ENCODE data around the gene VEPH1. TPM values are rescaled to one million over a fixed set of nuclear protein-coding genes. Genes with fewer than 3 reads are reported as not detected.
A peak's percentile ranks its signal among the peaks of the same experiment; 100 is the strongest.
"Not testable (repeated sequence)": the region's sequence is repeated elsewhere in the genome, so short reads cannot be mapped to it uniquely, and the experiment has no call there.

Gene VEPH1
- total RNA-seq, 1 experiment from 2014 or later = 7.7 TPM

DNA sequence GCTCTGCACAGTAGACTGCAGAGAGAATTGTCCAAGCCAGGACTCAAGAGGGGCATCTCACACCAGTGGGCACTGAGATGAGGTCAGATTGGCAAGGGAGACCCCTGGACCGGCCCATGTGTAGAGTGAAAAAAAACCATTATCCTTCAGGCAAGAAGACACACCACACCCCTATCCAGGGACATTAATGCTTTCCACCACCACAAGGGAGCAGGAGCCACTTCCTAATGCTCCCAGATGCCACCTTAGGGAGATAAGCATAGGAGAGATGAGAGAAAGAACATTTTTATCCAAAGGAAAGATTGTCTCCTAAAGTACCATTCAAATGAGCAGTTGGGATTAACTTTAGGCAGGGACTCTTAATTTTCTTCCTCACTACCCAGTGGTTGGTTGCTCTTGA lies 176.2 kb downstream of the VEPH1 start:
- no peak overlapping the region for H2BK12ac ChIP-seq (ENCODE audit: insufficient read length, low read depth, low read length)
- H3K14ac ChIP-seq (ENCODE audit: insufficient read depth, low read length) = no peak overlapping the region
- no peak overlapping the region for H2BK5ac ChIP-seq (ENCODE audit: insufficient read length, low read length)
- no peaks in the 10 kb centered on the region for H3K4me1 ChIP-seq (ENCODE audit: insufficient read depth, low read length)
- H3K79me1 ChIP-seq (ENCODE audit: insufficient read depth, low read depth, low read length, poor library complexity, severe bottlenecking) = no peaks in the 10 kb centered on the region
- no peaks in the 10 kb centered on the region; a peak in 1 of 7 replicates for H3K36me3 Mint-ChIP-seq (ENCODE audit: insufficient read depth in 1 of 3, low read depth in 3 of 3)
- no peaks in the 10 kb centered on the region for H3K23me2 ChIP-seq (ENCODE audit: insufficient read length, low read depth, low read length, poor library complexity, severe bottlenecking)
- H3K4me1 Mint-ChIP-seq = peaks cover 0 to 1% of the 10 kb centered on the region in 2 experiments; a peak in 2 of 4 replicates
- H2AFZ ChIP-seq (ENCODE audit: low read length) = no peak overlapping the region
- H3K27me3 Mint-ChIP-seq (ENCODE audit: low read depth) = no peaks in the 10 kb centered on the region
- no peak overlapping the region for H2BK15ac ChIP-seq (ENCODE audit: low read depth, low read length)
- no peak overlapping the region for H2BK120ac ChIP-seq (ENCODE audit: low read depth, low read length, poor library complexity, severe bottlenecking)
- H3K27me3 ChIP-seq (ENCODE audit: insufficient read depth, low read length) = no peaks in the 10 kb centered on the region
- H4K20me1 ChIP-seq (ENCODE audit: control insufficient read depth, insufficient read depth, insufficient read length) = no peaks in the 10 kb centered on the region
- no peaks in the 10 kb centered on the region for H3K9me3 ChIP-seq (ENCODE audit: control insufficient read depth, low read depth, low read length)
- WGBS (ENCODE audit: extremely low coverage, insufficient read length, low lambda C conversion rate) = no CpG with 5 or more reads among the region's 1 CpG
- 0 out of 3 replicates have a peak, but pooled peaks have one; percentile 19 for TF ChIP-seq CTCF (conservative IDR thresholded peaks at IDR 0.05)
- no peak overlapping the region for H2AK5ac ChIP-seq (ENCODE audit: insufficient read length, low read length)
- H3K79me2 ChIP-seq (ENCODE audit: insufficient read depth, low read length) = no peaks in the 10 kb centered on the region
- no peak overlapping the region for H2BK20ac ChIP-seq (ENCODE audit: low read depth, low read length, poor library complexity, severe bottlenecking)
- no peak overlapping the region for H3K27ac Mint-ChIP-seq
- H3K56ac ChIP-seq (ENCODE audit: insufficient read length, low read depth, low read length) = no peak overlapping the region
- DNase-seq = no peak
- H3K9me3 Mint-ChIP-seq = peaks cover 2 to 5% of the 10 kb centered on the region in 2 experiments; a peak in 1 of 5 replicates
- H3K23ac ChIP-seq (ENCODE audit: insufficient read length, low read depth, low read length) = no peak overlapping the region
- no peak overlapping the region for H3K4me3 Mint-ChIP-seq
- H3K27ac ChIP-seq (ENCODE audit: insufficient read length, low read depth, low read length) = no peak overlapping the region
- H3T11ph ChIP-seq (ENCODE audit: low read length) = no peak overlapping the region
- no peak overlapping the region for H3K18ac ChIP-seq (ENCODE audit: insufficient read length, low read depth, low read length)
- no peak overlapping the region for H3K4me2 ChIP-seq (ENCODE audit: insufficient read depth, insufficient read length, low read length)
- no peak overlapping the region for H3K9ac ChIP-seq (ENCODE audit: extremely low read depth, insufficient read length, low read length)
- no peak overlapping the region for H4K8ac ChIP-seq (replicated peaks; ENCODE audit: insufficient read length, low read depth, low read length)
- no peak overlapping the region for H3K4ac ChIP-seq (ENCODE audit: low read depth, low read length)
- H4K91ac ChIP-seq (ENCODE audit: insufficient read length, low read depth, low read length) = no peak overlapping the region
- H4K5ac ChIP-seq (ENCODE audit: insufficient read length, low read depth, low read length) = no peak overlapping the region

DNA sequence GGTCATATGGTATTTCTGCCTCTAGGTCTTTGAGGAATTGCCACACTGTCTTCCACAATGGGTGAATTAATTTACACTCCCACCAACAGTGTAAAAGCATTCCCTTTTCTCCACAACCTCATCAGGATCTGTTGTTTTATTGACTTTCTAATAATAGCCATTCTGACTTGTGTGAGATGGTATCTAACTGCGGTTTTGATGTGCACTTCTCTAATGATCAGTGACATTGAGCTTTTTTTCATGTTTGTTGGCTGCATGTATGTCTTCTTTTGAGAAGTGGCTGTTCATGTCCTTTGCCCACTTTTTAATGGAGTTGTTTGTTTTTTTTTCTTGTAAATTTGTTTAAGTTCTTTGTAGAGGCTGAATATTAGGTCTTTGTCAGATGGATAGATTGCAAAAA lies 178.3 kb downstream of the VEPH1 start:
- H2AK5ac ChIP-seq (ENCODE audit: insufficient read length, low read length); H2BK5ac ChIP-seq (ENCODE audit: insufficient read length, low read length); H3K4me3 Mint-ChIP-seq; H3K14ac ChIP-seq (ENCODE audit: insufficient read depth, low read length); H3K79me2 ChIP-seq (ENCODE audit: insufficient read depth, low read length); H3K79me1 ChIP-seq (ENCODE audit: insufficient read depth, low read depth, low read length, poor library complexity, severe bottlenecking); H3K4me1 ChIP-seq (ENCODE audit: insufficient read depth, low read length); H4K5ac ChIP-seq (ENCODE audit: insufficient read length, low read depth, low read length); H3K4me1 Mint-ChIP-seq; H2AFZ ChIP-seq (ENCODE audit: low read length); DNase-seq; H3T11ph ChIP-seq (ENCODE audit: low read length); H2BK12ac ChIP-seq (ENCODE audit: insufficient read length, low read depth, low read length); H2BK20ac ChIP-seq (ENCODE audit: low read depth, low read length, poor library complexity, severe bottlenecking); H4K20me1 ChIP-seq (ENCODE audit: control insufficient read depth, insufficient read depth, insufficient read length); H3K27me3 ChIP-seq (ENCODE audit: insufficient read depth, low read length); H3K23ac ChIP-seq (ENCODE audit: insufficient read length, low read depth, low read length); H3K27me3 Mint-ChIP-seq (ENCODE audit: low read depth); H3K4ac ChIP-seq (ENCODE audit: low read depth, low read length); H3K9me3 ChIP-seq (ENCODE audit: control insufficient read depth, low read depth, low read length); H2BK15ac ChIP-seq (ENCODE audit: low read depth, low read length); H3K36me3 Mint-ChIP-seq (ENCODE audit: insufficient read depth in 1 of 3, low read depth in 3 of 3); H3K4me2 ChIP-seq (ENCODE audit: insufficient read depth, insufficient read length, low read length); H3K9ac ChIP-seq (ENCODE audit: extremely low read depth, insufficient read length, low read length); H3K56ac ChIP-seq (ENCODE audit: insufficient read length, low read depth, low read length); H2BK120ac ChIP-seq (ENCODE audit: low read depth, low read length, poor library complexity, severe bottlenecking); H3K27ac Mint-ChIP-seq; H3K27ac ChIP-seq (ENCODE audit: insufficient read length, low read depth, low read length); H4K8ac ChIP-seq (replicated peaks; ENCODE audit: insufficient read length, low read depth, low read length); H4K91ac ChIP-seq (ENCODE audit: insufficient read length, low read depth, low read length); H3K18ac ChIP-seq (ENCODE audit: insufficient read length, low read depth, low read length); H3K23me2 ChIP-seq (ENCODE audit: insufficient read length, low read depth, low read length, poor library complexity, severe bottlenecking); H3K9me3 Mint-ChIP-seq: not testable (repeated sequence)
- no CpG with 5 or more reads among the region's 1 CpG for WGBS (ENCODE audit: extremely low coverage, insufficient read length, low lambda C conversion rate)
